ENCODE measurements around the gene LHFPL3.

The LHFPL3 gene

DNA sequence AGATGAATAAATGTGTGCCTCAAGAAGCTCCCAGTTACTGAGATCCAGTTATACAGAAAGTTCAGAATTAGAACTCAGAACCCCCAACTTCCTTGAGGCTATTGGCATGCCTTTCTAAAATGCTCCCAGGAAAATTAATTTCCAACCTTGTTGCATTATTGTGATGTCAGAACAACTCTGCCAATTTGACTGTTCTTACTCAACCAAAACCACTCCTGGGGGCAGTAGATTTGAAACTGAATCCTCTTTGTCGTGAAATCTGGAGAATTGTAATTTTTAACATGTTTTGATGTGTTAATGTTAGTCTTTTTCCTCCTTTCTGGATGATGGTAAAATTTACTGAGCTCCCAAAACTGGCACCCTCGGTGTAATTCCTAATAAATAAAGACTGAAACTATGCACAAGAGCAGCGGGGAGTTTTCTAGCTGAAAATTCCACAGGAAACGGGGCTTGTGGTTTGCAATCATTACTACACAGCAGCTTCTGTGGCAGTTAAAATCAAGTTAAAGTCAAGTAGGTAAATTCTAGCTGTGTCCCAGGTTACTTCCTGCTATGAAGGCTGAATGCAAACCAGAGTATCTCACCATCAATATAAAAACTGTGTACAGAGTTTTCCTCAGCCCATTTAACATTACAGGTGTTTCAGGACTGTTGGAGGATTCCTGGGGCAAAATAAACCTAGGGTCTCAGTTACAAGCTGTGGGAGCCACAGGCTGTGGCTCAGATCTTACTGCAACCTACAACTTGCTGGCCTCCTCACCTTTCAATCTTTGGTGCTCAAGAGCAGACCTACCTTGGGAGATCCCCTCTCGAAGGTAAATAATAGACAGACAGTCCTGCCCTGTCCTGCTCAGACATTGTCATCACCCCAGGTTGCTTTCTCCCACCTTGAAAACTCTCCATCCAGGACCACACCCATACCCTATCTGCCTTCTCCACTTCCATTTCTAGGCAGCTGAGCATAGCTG is 529.3 kb downstream of the LHFPL3 start:
- DNase-seq = no peak

DNA sequence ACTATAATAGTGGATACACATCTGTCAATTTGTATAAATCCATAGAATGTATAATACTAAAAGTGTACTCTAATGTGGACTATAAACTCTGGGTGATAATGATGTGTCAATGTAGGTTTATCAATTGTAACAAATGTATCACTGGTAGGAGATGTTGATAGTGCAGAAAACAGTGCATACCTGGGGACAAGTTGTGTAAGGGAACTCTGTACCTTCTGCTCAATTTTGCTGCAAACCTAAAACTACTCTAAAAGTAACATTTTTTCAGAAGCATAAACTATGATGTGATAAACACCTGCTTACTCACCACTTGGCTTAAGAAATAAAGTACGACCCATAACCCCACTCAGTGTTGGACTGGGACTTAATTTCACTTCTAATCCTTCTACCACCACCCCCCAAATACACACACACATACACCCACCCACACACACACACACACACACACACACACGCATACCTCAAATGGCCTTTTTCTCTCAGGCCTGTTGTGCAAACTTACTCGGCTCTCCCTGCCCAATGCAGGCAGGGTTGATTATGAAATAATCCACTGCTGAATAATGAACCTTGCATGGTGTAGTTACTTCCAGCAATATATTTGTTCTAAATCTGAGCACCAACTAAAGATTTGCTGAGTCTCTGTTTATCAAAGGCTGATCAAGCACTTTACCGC is 531.5 kb downstream of the LHFPL3 start:
- DNase-seq = no peak

DNA sequence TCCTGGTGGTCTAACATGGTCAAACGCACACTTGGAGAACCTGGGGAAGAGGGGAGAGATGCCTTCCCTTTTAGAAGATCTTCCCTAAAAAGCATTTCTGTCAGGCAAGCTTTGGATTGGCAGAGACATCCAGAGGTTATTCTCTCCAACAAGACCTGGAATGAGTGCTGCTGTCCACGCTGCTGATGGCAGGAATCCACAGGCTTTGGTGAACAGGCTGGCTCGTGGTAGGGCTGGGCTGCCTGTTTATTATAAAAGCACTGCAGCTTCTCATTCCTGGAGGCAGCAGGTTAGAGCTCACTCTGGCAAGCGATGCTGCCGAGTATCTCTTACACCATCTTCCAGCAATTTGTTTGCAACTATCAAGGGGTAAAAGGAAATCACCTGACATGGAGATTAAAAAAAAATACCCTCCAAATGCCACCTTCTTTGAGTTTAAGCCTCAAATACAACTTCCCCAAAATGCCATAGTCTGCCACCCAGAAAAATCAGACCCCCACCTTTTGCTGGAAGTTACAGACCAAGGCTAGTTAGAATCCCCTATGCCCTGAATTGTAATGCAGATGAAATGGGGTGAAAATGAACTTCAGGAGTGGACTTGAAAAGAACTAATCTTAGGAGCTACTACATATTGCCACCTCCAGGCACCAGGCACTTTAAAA is 533.5 kb downstream of the LHFPL3 start:
- DNase-seq = no peak

DNA sequence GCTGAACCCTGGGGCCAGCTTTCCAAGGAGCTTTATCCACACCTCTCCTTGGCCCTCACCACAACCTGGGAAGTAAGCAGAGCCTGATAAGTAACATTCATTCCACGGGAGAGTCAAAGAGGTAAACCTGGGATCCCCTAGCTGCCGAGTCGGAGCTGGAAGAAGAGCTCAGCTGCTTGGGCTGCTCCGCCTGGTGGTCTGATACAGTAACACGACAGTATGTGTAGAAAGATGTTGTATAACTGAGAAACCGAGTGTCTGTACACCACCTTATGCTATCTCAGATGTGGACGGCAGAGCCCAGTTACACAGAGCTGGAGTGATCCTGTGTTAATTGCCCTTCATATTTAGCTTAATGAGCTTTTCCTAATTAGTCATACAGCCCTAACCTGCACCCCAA is 534.3 kb downstream of the LHFPL3 start:
- DNase-seq = no peak

DNA sequence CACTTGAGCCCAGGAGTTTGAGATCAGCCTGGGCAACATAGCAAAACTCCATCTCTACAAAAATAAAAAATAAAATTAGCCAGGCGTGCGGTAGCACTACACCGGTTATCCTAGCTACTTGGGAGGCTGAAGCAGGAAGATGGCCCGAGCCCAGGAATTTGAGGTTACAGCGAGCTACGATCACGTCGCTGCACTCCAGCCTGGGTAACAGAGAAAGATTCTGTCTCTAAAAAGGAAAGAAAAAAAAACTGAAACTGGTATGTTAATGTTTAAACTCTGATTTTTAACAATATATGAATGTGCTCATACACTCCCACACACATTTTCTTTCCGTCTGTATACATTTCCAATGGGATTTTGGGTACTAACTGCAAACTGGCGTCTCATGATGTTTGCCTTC is 545.0 kb downstream of the LHFPL3 start:
- no peak for DNase-seq

DNA sequence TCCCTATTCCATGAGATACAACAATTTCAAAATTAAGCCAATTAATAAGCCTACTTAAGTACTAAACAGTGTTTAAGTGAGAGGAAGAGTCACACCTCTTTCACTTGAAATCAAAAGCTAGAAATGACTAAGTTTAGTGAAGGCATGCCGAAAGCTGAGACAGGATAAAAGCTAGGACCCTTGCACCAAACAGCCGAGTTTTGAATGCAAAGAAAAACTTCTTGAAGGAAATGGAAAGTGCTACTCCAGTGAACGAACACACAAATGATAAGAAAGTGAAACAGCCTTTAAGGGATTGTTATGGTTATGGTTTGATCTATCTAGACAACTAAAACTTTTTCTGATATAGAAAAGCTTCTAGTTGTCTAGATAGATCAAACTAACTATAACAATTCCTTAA is 550.2 kb downstream of the LHFPL3 start:
- no peak for DNase-seq

DNA sequence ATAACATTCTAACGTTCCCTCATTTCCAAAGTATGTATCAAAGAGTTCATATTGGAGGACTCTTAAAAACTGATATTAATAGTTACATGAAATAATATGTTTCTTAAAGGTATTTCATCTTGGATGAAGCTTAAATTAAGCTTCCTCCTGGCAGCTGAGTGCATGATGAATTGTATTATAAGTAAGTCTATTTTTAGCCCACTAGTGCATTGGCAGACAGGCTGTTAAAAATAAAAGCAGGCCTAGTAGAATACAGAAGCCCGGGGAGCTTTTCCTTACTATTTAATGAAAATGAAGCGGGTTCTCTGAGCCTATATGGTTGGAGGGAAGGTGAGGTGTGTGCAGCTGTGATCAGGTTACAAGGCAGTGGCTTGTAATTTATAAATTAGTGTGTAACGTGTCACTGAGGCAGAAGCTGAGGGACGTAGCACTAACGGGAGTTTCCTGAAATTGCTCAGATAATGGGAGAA is 554.9 kb downstream of the LHFPL3 start:
- DNase-seq = no peak

DNA sequence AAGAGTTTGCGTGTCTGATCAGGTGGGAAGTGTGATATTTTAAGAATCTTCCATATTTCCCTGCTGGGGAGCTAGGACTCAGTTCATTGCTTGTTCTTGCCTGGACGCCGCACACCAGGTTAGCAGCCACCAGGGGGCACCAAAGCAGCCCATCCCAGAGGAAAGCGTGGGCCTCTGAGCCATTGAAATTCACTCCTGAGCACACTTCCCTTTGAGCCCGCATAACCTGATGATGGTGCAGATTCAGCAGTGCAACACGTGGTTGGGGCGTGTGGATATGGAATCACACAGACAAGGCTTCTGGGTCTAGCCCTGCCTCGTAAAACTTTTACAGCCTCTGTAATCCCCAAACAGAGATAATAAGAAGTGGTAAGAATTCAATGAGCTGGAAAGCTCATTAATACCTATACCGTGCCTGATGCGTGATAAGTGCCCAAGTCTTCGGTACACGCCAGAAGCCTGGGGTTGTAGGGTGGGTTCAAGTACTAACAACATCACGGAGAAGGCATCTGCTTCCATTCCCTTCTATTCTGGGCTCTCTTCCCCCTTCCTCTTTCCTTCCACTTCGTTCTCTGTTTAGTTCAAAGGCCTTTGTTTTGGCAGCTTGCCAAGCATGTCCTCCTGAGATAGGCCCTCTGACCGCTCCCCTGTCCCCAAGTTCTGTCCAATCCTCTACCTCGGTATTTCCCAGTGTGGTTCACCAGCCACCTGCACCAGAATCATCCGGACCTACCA is 555.5 kb downstream of the LHFPL3 start:
- peak; percentile 66 for DNase-seq

DNA sequence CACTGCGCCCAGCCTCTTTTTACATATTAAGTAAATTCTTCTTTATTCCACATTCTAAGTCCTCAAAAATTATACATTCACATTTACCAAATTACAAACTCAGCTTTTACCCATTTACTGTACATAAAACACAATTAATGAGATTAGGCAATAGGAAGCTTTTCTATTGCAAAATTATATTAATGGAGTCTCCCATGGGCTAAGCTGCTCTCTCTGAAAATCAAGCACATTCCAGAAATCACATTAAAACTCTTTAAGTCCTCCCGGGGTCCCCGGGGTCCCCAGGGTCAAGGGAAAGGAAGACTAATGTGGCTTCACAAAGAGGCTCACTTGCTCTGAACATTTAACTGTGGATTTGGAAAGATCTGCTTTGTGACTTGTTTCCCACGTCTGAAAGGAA is 558.2 kb downstream of the LHFPL3 start:
- DNase-seq = no peak

DNA sequence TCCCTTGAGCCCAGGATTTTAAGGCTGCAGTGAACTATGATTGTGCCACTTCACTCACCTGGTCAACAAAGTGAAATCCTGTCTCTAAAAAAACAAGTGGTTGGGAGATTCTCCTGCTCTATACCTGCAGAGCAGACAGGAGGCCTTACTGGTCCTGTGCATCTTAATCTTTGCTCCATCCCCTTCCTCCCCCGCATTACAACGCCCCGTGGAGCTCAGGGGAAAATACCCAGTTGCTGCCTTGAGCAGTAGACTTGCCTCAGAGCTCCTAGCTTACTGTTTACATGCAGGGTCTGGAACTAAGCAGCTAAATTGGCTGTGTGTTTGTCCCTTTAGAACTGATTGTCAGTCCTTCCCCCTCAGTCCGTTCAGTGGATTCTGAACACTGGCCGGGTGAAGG is 561.8 kb downstream of the LHFPL3 start:
- DNase-seq = no peak

DNA sequence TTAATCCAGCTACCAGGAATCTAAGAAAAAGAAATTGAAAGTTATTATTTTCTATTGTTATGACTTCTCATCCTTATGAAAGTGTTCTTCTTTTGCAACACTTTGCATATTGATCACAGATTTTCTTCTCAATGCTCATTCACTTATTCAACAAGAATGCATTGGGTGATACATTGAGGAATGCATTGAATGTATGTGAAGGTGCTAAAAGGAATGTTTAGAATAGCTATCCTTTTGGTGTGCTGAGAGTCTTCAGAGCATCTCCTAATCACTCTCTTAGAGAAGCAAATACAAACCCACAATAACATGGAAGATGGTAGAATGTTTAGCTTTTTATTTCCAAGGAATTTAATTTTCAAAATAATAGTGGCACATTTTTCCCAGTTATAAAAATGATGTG is 563.5 kb downstream of the LHFPL3 start:
- no peak for DNase-seq

DNA sequence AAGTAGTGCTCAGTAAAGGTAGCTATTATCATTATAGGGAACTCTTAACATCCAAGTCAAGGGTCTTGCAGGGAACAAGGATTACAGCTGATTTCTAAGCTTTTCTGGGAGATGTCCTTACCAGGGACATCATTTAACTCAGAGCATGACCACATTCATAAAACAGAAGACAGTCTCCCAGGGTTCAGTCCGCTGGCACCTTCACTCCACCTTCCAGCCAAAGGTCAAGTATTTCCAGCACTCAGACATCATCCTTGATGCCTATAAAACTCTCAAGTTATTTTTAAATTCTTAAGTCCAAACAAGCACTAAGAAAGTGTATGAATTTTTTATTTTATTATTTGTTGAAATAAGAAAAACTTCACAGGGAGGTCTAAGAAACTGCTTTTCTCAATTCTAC is 565.9 kb downstream of the LHFPL3 start:
- no peak for DNase-seq

DNA sequence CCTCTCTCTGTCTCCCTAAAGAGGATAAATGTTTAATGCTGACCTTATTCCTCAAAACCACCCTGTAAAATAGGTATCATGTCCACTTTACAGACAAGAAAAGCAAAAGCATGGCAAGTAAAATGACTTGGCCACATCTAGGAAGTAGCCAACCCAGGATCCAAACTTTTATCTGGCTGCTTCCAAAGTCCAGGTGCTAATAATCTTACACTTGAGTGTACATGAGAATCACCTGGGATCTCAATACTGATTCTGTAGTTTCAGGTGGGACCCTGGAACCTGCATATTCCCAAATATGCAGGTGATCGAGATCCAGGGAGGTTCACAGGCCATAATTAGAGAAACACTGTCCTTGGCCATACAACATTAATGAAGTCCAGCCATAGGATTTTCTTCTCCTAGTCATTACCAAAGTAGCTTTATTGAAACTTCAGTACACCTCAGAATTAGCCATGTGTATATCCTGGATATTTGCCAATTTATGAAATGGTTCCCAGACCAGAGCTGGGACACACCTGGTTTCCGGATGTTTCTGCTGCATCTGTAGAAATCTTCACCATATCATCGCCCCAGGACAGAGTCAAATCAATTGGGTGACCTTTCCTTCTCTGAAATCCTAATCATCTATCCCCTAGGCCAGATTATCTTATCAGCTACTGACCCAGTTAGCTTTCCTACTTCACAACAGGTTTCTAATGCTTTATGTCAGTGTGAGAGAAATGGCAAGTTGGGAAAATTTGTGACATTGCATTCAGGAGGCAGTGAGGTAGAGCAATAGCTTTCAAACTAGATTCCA is 566.5 kb downstream of the LHFPL3 start:
- no peak for DNase-seq

DNA sequence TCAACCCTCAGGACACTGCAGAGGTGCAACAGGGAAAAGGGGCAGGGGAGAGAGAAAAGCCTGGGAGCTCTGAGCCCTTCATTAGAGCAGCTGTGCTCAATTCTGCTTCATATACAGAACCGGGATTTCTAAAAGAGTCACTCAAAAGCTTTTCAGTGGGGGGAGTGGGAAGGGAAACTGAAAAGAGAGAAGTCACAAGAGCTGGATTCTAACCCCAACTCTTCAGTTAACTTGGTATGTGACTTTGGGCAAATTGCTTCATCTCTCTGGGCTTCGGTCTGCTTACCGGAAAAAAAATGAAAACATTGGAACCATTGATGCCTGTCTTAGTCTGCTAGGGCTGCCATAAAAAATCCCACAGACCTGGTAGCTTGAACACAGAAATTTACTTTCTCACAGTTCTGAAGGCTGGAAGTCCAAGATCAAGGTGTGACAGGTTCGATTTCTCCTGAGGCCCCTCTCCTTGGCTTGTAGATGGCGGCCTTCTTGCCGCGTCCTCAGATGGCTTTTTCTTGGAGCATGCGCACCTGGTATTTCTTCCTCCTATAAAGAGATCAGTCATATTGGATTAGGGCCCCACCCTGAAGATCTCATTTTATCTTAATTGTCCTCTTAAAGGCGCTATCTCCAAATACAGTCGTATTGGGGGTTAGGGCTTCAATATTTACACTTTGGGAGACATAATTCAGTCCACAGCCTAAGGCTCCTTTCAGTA is 567.3 kb downstream of the LHFPL3 start:
- no peak for DNase-seq

DNA sequence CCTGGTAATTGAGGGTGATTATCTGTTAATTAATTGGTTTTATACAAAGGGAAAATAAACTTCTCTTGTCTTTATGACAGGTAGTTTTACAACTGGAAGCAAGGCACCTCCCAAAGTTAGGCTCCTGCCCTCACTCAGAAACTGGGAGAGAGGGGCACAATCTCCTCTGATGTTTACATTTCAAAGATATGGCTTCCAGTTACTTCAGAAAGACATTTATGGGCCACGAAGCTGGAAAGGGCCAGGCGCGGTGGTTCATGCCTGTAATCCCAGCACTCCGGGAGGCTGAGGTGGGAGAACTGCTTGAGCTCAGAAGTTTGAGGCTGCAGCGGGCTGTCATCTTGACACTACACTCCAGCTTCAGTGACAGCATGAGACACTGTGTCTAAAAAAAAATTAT is 570.0 kb downstream of the LHFPL3 start:
- DNase-seq = no peak

DNA sequence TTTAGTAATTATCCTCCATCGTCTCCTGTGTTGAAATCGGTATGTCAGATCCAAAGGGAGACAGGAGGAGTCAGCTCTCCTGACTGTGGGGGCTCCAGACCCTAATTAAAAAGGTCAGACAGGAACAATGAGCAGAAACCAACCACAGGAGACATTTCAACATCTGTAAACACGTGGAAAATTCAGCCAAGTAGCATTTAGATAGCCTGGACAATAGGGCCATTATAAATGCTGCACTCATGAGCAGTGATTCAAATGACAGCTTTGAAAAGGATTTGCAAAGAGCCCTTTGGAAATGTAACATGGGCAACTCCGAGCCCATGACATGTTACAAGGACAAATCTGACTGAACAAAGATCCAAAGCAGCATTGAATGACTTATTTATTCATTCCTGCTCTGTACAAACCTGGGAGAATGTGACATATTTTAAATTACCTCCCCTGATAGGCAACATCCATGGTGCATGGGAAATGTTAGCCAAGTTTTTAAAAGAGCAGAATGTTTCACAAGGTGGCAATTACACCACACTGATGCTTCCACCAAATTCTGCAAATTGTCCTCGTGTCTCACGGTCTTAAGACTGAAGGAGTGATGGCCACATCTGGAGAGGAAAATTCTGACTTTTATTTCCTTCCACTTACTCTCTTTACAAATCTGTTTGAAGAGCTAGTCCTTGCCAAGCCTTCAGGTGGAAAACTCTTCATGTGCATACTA is 572.3 kb downstream of the LHFPL3 start:
- no peak for DNase-seq

DNA sequence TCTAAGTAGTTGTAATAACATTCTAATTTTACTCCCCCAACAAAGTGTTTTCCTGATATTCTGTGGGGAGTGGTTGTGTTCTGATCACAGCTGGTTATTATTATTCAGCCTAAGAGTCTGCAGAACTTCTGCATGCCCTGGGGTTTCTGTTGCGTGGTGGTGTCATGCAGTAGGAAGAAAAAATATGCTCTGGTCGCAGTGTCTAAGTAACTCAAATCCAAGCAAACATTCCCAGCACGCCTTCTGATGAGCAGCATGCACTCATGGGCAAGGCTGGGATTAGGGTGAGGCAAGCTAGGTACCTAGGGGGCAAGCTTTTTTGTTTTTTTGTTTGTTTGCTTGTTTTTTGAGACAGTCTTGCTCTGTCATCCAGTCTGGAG is 572.8 kb downstream of the LHFPL3 start:
- DNase-seq = no peak

DNA sequence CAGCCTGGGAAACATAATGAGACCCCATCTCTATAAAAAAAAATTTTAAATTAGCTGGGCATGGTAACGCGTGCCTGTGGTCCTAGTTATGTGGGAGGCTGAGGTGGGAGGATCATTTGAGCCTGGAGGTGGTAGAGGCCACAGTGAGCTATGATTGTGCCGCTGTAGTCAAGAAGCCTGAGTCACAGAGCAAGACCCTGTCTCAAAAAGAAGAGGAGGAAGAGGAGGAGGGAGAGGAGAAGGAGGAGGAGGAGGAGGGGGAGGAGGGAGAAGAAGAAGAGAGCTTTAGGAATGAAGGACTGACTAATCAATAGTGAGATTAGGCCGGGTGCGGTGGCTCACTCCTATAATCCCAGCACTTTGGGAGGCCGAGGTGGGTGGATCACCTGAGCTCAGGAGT is 573.8 kb downstream of the LHFPL3 start:
- DNase-seq = no peak

DNA sequence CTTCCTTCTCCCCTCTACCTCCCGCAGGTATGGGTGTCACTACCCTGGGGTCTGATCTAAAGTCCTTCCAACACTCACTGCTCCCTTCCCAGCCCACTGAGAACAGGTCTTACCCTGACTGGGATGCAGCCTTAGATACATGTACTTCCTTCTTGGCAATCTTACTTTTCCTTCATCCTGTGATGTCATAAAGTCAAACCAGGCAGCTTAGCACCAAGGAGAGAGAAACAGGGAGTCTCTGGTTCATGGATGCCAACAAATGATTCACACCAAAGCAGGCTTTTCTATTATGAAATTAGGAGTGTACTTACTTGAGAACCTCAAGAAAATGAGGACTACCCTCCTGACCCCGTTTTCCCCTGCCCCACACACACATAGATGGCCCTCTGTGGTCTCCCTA is 574.6 kb downstream of the LHFPL3 start:
- DNase-seq = no peak

DNA sequence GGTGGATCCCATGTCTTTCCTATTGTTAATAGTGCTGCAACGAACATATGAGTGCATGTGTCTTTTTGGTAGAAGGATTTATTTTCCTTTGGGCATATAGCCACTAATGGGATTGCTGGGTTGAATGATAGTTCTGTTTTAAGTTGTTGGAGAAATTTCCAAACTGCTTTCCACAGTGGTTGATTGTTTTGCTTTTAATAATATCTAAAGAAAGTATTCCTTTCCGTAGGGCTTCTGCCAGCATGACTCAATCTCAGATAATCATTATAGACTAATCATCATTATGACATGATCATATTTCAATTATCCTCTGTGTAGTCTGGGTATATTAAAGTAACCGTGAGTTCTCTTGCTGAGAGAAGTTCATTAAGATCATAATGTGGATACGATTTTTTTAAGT is 575.4 kb downstream of the LHFPL3 start:
- DNase-seq = no peak

DNA sequence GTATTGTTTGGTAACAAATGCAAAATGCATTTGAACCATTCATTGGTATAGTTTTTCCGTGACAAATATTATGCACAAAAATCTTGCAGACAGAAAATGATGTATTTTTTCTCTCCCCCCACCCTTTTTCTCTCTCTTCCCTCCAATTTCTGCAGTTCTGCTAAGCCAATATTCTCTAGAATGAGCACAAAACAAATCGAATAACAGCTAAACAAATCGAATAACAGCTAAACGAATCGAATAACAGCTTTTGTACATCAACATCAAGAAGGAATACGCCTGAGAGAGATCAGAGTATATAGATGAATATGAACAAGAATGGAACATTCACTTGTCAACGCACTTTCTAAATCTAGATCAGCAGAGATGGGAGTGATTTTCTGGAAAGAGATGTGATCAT is 577.6 kb downstream of the LHFPL3 start:
- DNase-seq = no peak

Data from CD4-positive, alpha-beta T cell treated with Interleukin-4 for 4 hours (primary cell).